ENCODE measurements around the gene OPN3. TPM values are rescaled to one million over a fixed set of nuclear protein-coding genes. Genes with fewer than 3 reads are reported as not detected.

The OPN3 gene
- total RNA-seq, 1 experiment from 2014 or later = 10.0 TPM

- no peak for DNase-seq
- Histone ChIP-seq H2BK5ac (ENCODE audit: insufficient read length, low read length) (no peak overlapping the region), H3K27me3 (ENCODE audit: insufficient read depth, low read length) (no peaks in the 10 kb centered on the region), H3K79me1 (ENCODE audit: insufficient read depth, low read depth, low read length, poor library complexity, severe bottlenecking) (no peaks in the 10 kb centered on the region), H3T11ph (ENCODE audit: low read length) (no peak overlapping the region), H3K23ac (ENCODE audit: insufficient read length, low read depth, low read length) (no peak overlapping the region), H2BK12ac (ENCODE audit: insufficient read length, low read depth, low read length) (no peak overlapping the region), H4K20me1 (ENCODE audit: control insufficient read depth, insufficient read depth, insufficient read length) (no peaks in the 10 kb centered on the region), H3K56ac (ENCODE audit: insufficient read length, low read depth, low read length) (no peak overlapping the region), H2AK5ac (ENCODE audit: insufficient read length, low read length) (no peak overlapping the region), H3K4me1 (ENCODE audit: insufficient read depth, low read length) (no peaks in the 10 kb centered on the region), H3K4ac (ENCODE audit: low read depth, low read length) (no peak overlapping the region), H4K91ac (ENCODE audit: insufficient read length, low read depth, low read length) (no peak overlapping the region), H3K9ac (ENCODE audit: extremely low read depth, insufficient read length, low read length) (no peak overlapping the region), H3K23me2 (ENCODE audit: insufficient read length, low read depth, low read length, poor library complexity, severe bottlenecking) (no peaks in the 10 kb centered on the region), H2AFZ (ENCODE audit: low read length) (no peak overlapping the region), H2BK20ac (ENCODE audit: low read depth, low read length, poor library complexity, severe bottlenecking) (no peak overlapping the region), H3K4me2 (ENCODE audit: insufficient read depth, insufficient read length, low read length) (no peak overlapping the region), H4K8ac (replicated peaks; ENCODE audit: insufficient read length, low read depth, low read length) (no peak overlapping the region), H3K9me3 (ENCODE audit: control insufficient read depth, low read depth, low read length) (no peaks in the 10 kb centered on the region), H3K79me2 (ENCODE audit: insufficient read depth, low read length) (no peaks in the 10 kb centered on the region), H2BK120ac (ENCODE audit: low read depth, low read length, poor library complexity, severe bottlenecking) (no peak overlapping the region), H3K14ac (ENCODE audit: insufficient read depth, low read length) (no peak overlapping the region), H3K27ac (ENCODE audit: insufficient read length, low read depth, low read length) (no peak overlapping the region), H3K18ac (ENCODE audit: insufficient read length, low read depth, low read length) (no peak overlapping the region), H4K5ac (ENCODE audit: insufficient read length, low read depth, low read length) (no peak overlapping the region), H2BK15ac (ENCODE audit: low read depth, low read length) (no peak overlapping the region)
- Mint-ChIP-seq H3K4me1 (peaks cover 0 to 5% of the 10 kb centered on the region in 2 experiments; a peak in 2 of 4 replicates), H3K9me3 (no peaks in the 10 kb centered on the region), H3K27me3 (ENCODE audit: low read depth) (no peaks in the 10 kb centered on the region), H3K4me3 (no peak overlapping the region), H3K27ac (no peak overlapping the region), H3K36me3 (ENCODE audit: insufficient read depth in 1 of 3, low read depth in 3 of 3) (peaks cover 0 to 3% (median 0%) of the 10 kb centered on the region in 3 experiments; a peak in 3 of 7 replicates)
- no peak for TF ChIP-seq CTCF (conservative IDR thresholded peaks at IDR 0.05)
- WGBS (ENCODE audit: extremely low coverage, insufficient read length, low lambda C conversion rate) = no CpG with 5 or more reads among the region's 3 CpGs
Measured at GRCh38 chr1:241598249-241598648, 41.9 kb downstream of the OPN3 start.

Data from H9 (cell line).